ENCODE data around the gene KLLN.

KLLN gene

DNA sequence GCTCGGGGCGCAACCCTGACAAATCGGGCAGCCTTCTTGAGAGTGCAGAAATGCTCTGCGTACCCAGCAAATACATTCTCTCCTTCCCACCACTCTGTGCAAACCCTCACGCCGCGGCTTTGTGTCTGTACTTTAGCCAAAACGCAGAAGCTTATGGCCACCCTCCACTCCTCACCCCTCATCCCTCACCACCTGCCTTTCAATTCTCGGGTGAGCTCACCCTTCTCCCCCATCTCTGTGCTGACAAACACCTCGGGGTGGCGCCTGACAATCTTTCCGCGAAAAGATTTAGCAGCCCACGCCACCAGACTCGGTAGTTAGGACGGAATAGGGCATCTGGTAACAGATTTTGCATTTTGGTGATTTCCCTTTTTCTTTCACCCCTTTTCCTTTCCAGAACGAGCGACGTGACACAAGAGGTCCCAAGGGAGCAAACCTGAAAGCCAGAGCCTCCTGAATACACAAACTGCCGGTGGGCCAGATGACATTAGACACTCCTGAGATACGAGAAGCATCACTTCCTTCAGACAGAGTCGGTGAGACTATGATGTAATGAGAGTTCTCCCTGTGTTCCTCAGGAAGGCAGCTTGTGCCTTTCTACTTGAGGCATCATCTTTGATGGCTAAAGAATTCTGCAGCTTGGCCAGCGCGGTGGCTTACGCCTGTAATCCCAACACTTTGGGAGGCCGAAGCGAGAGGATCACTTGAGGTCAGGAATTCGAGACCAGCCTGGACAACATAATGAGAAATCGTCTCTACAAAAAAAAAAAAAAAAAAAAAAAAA lies 44.6 kb downstream of the KLLN start:
- H3K27ac Mint-ChIP-seq: peak overlapping the region; percentile 96 to 97
- H3K9me3 Mint-ChIP-seq: no peaks in the 10 kb centered on the region
- H3K4me3 Mint-ChIP-seq: peak overlapping the region; percentile 89 to 90
- DNase-seq: peak; percentile 46 to 67 (median 53)
- H3K27me3 Mint-ChIP-seq: no peaks in the 10 kb centered on the region
- peaks cover 24 to 39% of the 10 kb centered on the region in 2 donors for H3K4me1 Mint-ChIP-seq (ENCODE audit: low read depth in 2 of 2)
- ATAC-seq (replicated peaks): peak; percentile 64
- H3K36me3 Mint-ChIP-seq (ENCODE audit: insufficient read depth): peaks cover 22% of the 10 kb centered on the region

DNA sequence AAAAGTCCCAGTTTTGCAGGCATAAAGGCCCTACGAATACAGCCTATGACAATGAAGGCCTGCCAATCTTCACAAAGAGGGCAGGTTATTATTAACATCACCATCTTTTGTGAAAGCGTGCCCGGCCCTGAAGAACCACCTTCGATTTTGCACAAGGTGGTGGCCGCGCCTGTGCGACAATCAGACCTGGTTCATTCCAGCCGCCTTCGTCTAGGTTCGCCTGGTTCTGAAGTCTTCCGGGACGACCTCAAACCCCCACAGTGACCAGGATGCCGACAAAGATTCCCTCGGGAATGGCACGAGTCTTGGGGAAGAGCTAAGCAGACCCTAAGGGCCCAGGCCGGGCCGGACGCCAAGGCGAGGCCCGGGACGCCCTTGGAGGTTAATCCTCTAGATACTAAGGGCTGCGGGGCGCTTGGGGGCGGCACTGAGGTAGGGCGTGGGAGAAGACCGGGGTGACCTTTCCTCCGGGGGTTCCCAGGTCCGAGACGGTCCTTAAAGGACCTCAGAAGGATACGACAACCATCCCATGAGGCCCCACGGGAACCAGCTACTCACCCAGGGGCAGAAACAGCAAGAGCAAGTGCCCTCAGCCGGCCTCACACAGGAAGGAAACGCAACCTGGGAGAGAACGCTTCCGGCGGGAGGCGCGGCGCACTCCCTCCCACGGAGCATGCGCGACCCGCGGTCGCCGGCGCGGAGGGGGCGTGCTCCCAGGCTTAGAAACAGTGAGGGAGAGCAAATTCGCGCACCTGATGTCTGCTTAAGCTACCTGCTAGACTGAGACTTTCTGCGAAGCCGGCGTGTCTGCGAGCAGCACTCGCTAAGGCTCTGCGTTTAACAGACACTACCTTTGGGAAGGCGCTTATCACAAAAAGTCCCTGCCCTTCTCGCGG lies 45.5 kb downstream of the KLLN start, which contains the start of gene ATAD1:
Gene ATAD1, minus strand, starts transcription at position 618 of the 896 bp plus-strand sequence. CDS start 3,627 bp downstream, outside the sequence.
- Mint-ChIP-seq H3K27ac (peak within 1 kb of the TSS; percentile 96 to 97), H3K27me3 (no peaks in the 10 kb centered on the region), H3K9me3 (no peaks in the 10 kb centered on the region), H3K36me3 (ENCODE audit: insufficient read depth) (peaks cover 26% of the 10 kb centered on the region), H3K4me1 (ENCODE audit: low read depth in 2 of 2) (peaks cover 24 to 39% of the 10 kb centered on the region in 2 donors), H3K4me3 (peak within 1 kb of the TSS; percentile 89 to 90)
- ATAC-seq (replicated peaks): peak; percentile 85
- peak; percentile 82 to 86 (median 86) for DNase-seq

DNA sequence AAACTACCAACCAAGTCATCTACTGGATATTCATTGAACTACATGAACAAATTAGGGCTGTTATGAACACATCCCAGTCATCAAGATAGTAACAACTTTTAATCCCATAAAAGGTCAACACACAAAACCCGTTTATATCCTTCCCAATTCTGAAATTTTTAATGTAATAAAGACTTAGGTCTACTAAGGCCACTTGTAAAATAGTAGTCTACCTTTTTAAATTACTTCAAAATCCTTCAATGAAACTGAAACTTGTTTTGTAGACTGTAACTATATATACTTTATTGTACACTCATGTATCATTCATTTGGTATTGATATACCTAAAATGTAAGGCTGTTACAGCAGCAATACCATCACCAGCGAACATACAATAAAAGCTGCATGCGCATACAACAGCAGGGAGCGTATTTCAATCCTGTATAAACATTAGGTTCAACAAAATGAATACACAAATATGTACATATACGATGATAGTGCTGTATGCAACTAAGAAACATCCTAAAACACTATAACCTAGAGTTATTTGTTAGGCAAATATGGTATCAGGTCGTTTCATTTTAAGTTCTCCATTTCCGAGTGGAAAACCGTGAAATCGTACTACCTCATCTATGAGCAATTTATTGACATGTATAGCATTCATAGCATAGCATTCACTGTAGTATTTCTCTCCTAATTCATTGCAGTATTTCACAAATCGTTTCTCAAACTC lies 46.3 kb downstream of the KLLN start:
- H3K36me3 Mint-ChIP-seq (ENCODE audit: insufficient read depth): peaks cover 32% of the 10 kb centered on the region
- peaks cover 24 to 39% of the 10 kb centered on the region in 2 donors for H3K4me1 Mint-ChIP-seq (ENCODE audit: low read depth in 2 of 2)
- peak overlapping the region; percentile 96 to 97 for H3K27ac Mint-ChIP-seq

DNA sequence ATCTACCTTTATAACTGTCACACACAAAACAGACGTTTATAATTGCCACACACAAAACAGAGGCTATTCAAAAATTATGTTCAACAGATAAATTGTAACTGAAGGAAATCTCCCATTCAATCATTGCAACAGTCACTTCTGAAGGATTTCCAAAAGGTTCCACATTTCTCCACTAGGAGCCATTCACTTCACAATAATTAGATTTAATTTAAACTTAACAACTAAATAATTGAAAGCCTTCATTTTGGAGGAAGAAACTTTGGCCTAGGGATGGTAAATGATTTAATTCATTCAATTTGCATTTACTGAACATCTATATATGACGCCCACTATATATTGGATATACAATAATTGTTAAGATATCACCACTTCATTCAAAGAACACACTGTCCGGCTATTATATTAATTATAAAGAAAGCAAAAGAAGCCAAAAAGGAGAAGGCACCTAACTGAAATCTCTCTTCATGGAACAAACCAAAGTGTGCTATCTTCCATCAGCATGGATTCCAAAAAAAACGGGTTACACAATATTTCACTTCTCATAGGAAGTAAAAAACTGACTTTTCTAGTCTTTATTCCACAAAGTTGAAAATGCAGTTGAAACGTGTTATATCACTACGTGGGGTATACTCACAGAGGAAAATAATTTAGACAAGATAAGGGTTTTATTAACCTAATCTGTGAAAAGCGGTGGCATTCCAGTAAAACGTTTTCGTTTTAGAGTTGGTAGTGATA lies 47.0 kb downstream of the KLLN start:
- DNase-seq (no peak), ATAC-seq (replicated peaks) (no peak)
- Mint-ChIP-seq H3K4me1 (ENCODE audit: low read depth in 2 of 2) (peaks cover 26 to 46% of the 10 kb centered on the region in 2 donors), H3K27ac (peak overlapping the region in 1 of 2 donors; percentile 96), H3K27me3 (no peaks in the 10 kb centered on the region), H3K9me3 (no peaks in the 10 kb centered on the region), H3K4me3 (peak overlapping the region; percentile 89 to 90), H3K36me3 (ENCODE audit: insufficient read depth) (peaks cover 39% of the 10 kb centered on the region)

More for the DNA sequence above, 46.3 kb downstream of the KLLN start:
- Mint-ChIP-seq H3K27me3 (no peaks in the 10 kb centered on the region), H3K9me3 (no peaks in the 10 kb centered on the region), H3K4me3 (peak overlapping the region; percentile 89 to 90)
- no peak for ATAC-seq (replicated peaks)
- no peak for DNase-seq
